Left renal pelvis (tissue), 4 donors: ENCODE data around the gene DNM1. TPM values are rescaled to one million over a fixed set of nuclear protein-coding genes. Genes with fewer than 3 reads are reported as not detected.
A peak's percentile ranks its signal among the peaks of the same experiment; 100 is the strongest.
"Not testable (repeated sequence)": the region's sequence is repeated elsewhere in the genome, so short reads cannot be mapped to it uniquely, and the experiment has no call there.

Source experiments
- DNase-seq, 4 donors: peaks; one replicate each; pipeline ENCODE4 v3.0.0-alpha.2; 2013; ENCODE audit warnings: low read depth in 4 of 4, low spot score in 3 of 4
- polyA plus RNA-seq, 4 donors: library from polyadenylated mRNA; unstranded; fragments of 120-200 nt; gene quantifications; one replicate each; pipeline ENCODE4 v1.2.1, GENCODE V29; 2013; ENCODE audit not compliant: insufficient read length in 4 of 4

The DNM1 gene
- polyA plus RNA-seq, 4 donors = 47.8 to 204 (median 102) TPM

DNA sequence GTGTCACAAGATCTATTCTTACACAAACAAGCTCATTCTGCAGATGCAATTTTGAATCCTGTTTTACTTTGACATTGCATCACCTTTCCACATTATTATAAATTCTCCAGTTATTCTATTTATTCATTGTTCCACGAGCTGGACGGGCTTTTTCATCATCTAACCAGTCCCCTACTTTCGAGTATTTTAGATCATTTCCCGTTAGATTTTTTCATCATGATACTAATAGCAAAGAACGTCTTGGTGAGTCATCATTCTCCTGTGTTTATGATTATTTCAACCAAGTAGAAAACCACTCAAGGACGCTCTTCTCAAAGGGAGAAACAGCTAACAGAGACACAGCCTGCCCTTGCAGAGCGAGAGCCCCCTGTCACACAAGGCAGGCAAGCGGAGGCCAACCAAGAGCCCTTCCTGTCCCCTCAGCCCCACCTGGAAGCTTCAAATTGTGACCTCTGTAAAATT, 28.0 kb upstream of the DNM1 start:
- no peak for DNase-seq

DNA sequence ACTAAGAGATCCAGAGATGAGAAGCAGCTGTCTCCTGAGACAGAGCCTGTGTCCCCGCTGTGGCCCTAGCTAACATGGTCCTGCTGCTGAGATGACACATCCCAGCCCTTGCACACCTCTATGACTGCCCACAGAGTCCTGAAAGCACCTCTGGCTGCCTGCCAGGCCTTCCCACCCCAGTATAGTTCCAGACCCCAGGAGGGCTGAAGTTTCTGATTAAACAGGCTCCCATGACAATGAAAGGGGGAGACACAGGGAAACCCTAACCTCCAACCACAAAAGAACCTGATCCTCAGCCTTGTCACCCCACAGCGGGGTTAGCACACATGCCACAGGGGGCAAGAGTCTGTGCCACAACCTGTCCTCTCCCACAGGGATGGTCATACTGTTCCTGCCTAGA, 27.5 kb upstream of the DNM1 start:
- no peak for DNase-seq

DNA sequence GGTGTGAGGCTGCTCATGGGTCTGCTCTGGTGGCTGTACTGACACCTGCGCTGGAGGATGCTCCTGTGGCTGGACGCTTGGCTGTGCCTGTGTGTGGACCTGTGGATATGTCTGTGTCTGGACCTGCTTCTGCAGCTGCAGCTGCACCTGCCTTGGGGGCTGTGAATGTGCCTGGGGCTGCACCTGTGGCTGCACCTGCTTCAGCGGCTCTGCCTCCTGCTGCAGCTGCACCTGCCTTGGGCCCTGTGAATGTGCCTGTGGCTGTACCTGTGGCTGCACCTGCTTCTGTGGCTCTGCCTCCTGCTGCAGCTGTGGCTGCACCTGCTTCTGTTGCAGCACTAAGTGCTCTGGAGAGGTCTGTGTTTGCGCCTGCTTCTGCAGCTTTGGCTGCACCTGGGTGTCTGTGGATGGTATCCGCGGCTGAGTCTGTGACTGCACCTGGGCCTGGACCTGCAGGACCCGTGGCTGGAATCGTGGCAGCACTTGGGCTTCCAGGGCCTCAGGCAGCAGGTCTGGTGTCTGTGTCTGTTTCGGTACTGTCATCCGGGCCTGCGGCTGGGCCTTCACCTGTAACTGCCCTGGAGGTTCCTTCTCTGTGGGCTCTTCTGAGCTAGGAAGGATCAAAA, 24.3 kb upstream of the DNM1 start:
- no peak for DNase-seq

DNA sequence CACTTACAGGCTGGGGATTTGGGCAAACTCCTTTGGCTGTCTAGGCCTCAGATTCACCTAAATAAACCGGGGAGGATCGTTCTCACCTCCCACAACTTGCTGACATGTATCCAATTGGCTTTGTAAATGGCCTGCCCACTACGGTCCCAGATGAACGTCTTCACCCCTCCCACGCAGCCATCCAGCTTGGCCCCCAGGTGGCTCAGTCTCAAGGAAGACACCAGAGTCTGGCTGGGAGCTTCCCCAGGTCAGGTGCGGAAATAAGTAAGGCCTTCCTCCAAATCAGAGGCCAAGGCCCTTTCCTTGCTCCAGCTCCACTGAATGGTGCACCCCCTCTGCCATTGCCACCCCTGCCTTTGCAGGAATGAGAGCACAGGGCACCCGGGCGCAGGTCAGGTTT, 23.2 kb upstream of the DNM1 start:
- no peak for DNase-seq

DNA sequence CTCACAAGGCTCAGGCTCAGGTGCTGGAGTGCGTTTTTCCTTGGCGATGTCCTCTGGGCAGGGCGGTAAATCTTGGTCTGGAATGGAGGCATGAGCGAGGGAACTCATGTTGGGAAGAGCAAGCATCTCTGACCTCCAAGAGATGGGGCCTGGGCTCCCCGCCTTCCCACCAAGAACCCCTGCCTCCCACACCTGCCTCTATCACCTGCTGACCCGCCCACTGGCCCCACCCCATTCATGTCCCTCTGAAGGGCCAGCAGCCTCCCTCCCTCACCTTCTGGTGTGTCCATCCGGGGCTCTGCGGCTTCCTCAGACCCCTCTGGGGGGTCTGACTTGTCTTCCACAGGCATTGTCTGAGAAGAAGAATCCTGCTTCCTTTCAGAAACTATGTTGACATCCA, 22.7 kb upstream of the DNM1 start:
- no peak for DNase-seq

DNA sequence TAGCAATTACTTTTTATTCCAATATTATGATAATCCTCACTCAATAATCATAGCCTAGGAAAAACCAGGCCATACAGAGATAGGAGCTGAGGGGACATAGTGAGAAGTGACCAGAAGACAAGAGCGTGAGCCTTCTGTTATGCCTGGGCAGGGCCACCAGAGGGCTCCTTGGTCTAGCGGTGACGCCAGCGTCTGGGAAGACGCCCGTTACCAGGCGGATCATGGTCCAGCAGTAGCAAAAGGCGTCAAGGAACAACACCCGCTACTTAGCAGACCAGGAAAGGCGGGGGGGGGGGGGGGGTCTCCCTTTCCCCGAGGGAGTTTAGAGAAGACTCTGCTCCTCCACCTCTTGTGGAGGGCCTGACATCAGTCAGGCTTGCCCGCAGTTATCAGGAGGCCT, 21.7 kb upstream of the DNM1 start:
- not testable (repeated sequence) for DNase-seq

DNA sequence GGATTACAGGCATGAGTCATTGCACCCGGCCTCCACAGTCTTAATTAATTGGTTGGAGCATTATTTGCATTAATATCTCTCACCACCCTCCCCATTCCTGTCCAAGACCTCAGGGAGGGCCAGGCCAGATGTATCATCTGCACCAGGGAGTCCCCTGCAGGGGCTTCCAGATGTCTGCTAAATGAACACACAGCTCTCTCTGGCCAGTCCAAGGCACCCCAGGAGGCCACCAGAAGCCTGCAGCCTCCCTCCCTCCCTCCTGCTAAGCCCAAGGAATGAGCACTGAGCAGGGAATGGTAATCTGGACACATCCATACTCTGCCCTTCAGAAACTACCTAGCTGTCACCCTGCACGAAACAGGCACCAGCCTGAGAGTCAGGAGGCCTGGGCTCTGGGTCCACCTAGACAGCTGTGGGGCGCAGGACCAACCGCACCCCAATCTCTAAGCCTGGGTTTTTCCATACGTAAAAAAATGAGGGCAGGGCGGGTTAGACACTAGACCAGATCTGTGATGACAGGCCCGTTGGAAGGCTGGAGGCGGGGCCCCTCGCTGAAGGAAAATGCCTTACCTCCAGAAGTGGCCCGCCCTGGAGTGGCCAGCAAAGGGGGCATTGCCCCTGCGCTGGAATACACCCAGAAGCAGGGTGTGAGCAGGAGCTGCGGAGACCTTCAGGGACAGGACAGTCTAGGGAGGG, 20.1 kb upstream of the DNM1 start:
- no peak for DNase-seq

DNA sequence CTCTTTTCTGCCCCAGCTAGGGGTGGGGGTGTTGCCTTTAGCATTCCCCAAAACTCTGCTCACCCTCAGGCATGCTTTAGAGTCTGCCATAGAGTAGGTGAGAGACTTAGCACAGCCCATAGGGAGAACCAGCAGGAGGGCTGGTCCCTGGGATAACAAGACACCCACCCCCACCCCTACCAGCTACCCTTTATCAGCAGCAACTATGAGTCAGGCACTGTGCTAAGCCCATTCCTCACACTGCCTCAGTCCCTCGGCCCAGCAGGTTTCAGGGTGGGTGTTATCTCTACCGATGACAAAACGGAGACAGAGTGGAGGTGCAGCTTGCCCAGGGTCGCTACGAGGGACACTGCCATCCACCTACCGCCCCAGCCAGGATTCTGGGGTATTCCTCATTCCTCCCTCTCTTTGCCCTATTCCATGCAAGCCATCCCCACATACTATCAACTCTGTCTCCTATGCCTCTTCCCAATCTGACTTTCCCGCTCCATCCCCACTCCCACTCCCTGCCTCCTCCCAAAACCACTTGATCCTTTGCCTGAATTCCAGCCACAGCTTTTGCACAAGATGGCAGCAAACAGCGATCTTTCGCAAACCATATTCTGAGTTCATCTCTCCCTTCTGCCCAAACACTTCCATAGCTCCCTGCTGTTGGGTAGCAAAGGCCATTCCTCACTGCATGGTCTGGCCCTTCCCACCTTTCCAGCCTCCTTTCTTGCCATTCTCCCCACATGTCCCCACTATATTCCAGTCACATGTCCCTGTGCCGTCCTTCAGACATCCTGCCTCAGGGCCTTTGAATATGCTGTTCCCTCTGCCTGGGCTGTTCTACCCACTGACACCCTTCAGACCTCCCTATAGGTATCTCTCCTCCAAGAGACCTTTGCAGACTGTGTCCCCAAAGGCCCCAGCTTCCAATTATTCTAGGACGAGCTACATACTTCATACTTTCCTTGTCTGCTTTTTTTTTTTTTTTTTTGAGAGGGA, 16.9 kb upstream of the DNM1 start:
- no peak for DNase-seq

DNA sequence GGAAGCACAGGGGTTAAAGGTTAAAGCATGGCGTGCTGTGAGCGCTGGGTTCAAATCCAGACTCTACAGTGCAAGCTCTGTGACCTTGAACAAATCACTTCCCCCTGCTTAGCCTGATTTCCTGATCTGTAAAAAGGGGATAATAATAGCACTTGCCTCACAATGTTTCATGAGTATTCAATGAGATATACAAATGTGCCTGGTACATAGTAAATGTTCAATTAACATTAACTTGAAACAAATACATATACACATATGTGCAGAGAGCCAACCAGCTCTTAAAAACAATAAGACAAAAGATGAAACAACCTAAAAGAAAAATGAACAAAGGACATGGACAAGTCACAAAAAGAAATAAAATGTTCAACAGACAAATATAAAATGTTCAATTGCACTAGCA, 15.8 kb upstream of the DNM1 start:
- DNase-seq = no peak

DNA sequence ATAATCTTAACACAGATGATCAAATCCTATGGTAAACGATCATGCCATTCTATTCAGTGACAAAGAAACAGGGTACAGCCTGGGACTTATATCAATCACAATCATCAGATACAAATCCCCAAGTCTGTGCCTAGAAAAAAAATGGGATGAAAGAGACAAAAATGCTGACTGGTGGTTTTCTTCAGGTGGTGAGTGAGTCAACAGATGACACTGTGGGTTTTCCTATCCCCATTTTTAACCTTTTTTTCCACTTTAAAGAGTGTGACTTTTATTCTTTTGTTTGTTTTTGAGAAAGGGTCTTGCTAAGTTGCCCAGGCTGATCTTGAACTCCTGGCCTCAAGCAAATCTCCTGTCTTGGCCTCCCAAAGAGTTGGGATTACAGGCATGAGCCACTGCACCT, 15.0 kb upstream of the DNM1 start:
- DNase-seq = no peak

DNA sequence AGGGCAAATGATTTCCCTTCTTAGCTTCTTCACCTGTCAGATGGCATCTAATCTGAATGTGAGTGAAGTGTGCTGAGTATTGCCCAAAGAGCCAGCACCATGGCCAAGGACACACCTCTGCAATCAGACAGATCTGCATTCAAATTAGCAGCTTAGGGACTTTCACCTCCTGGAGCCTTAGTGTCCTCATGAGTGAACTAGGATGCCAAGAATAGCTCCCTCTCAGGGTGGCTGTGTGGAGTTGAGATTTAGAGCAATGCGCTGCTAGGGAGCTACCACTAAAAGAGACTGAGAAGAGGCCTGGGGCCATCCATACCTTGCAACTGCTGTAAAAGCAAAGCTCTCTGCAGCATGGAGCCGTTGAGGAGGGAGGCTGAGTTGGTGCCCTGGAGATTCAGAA, 13.2 kb upstream of the DNM1 start:
- no peak for DNase-seq

DNA sequence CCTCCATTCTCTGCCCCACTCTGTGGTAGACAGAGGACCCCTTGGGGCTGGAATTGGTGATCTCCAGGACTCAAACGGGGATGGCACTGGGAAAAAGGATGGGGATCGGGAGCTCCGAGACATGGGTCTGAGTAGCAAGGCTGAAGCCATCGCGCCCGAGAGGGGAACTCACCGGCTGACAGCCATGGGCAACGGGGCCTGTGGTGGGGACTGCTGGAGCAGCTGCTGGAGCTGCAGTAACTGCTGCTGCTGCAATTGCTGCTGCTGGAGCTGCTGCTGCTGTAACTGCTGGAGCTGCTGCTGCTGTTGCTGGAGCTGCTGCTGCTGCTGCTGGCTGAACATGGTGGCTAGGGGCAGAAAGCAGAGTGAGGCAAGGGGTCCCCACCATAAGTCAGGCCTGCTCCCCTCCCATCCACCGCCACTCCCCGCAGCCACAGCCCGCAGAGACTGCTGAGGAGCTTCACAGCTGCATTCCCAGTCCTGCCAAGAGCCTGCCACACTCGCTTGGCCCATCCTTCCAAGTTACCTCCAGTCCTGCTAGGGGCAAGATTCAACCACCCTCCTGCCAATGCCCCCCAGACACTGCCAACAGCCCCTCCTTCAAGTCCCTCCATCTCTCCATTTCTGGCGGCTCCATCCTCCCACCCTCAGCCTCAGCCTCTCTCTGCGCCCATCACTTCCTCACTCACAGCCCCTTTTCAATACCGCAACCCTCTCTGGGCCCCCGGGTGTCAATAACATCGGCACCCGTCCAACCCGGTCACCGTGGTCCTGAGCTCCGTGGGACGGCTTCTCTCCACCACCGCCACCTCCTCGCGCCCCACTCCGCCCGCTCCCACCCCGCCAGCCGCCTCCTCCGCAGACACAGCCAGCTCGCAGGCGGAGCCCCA, 12.4 kb upstream of the DNM1 start:
- DNase-seq = no peak

DNA sequence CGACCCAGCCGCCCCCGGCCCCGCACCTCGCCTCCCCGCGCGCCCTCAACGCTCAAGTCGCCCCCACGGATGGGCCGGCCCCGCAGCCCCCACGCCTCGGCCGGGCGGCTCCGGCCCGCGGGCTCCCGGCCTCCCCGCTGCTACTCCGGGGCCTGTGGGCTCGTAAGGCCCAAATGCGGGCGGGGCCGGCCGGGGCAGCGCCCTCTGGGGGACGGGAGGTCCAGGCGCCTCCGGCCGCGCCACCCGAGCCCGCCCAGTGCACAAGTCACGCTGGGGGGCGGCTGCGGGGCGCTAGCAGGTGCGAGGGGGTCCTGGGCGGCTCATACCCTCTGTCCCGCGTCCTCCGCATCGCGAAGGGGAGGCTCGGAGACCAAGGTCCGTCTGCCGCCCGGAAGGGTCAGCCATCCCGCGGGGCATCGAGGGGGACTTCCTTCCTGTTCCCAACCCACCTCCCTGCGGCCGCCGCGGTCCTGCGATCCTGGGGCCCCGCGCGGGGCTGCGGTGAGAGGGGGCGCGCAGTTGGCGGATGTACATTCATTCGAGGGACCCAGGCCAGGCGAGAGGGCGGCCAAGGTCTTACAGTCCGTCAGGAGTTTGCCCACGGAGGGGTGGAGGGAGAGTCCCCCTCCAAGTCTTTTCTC, 11.7 kb upstream of the DNM1 start, which contains the start of gene CIZ1:
Gene CIZ1, minus strand, starts transcription at position 167 of the 641 bp plus-strand sequence. CDS start 715 bp downstream, outside the sequence.
- peak in 1 of 4 donors; percentile 72 for DNase-seq

DNA sequence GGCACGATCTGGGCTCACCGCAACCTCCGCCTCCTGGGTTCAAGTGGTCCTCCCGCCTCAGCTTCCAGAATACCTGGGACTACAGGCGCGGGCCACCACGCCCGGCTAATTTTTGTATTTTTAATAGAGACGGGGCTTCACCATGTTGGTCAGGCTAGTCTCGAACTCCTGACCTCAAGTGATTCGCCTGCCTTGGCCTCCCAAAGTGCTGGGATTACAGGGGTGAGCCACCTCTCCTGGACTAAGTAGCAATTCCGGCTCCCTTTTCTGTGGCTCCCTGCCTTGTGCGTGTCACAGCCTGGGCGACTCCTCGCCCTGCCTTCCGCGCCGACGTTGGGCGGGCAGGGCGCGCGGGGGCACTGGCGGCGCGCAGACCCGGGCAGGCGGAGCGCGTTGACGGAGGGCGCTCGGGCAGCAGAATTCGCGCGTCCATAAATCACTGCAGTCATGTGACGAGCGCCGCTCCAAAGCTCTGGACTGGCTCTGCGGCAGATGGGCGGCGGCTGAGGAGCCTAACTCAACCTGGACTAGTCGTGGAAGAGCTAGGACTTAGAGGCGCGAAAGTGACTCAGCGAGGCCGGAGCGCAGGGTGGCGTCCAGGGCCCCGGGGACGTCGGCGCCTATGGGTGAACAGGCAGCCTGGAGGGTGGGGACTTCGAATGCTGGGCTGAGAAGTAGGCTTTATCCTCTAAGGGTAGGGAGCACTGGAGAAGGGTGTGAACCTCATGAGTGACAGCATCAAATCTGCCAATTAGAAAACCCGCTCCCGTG, 10.4 kb upstream of the DNM1 start:
- peak in 2 of 4 donors; percentile 62 to 70 for DNase-seq

DNA sequence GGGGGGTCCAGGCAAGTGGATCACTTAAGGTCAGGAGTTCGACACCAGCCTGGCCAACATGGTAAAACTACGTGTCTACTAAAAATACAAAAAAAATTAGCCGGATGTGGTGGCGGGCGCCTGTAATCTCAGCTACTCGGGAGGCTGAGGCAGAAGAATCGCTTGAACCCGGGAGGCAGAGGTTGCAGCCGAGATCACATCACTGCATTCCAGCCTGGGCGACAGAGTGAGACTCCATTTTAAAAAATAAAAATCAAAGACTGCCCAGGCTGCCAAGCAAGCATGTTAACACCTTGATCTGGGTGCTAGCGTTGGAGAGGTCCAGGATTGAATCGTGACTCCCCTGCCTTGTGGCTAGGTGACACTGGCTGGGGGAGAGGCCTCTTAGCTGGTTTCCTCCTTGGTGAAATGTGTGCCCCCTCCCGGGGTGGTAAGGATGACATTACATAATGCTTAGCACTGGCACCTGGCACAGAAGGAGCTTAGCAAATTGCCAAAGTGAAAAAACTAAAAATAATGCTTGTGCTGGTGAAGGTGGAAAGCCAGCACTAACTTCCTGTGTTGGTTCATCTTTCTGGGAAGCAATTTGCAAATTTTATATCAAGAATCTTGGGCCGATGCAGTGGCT, 9.6 kb upstream of the DNM1 start:
- no peak for DNase-seq

DNA sequence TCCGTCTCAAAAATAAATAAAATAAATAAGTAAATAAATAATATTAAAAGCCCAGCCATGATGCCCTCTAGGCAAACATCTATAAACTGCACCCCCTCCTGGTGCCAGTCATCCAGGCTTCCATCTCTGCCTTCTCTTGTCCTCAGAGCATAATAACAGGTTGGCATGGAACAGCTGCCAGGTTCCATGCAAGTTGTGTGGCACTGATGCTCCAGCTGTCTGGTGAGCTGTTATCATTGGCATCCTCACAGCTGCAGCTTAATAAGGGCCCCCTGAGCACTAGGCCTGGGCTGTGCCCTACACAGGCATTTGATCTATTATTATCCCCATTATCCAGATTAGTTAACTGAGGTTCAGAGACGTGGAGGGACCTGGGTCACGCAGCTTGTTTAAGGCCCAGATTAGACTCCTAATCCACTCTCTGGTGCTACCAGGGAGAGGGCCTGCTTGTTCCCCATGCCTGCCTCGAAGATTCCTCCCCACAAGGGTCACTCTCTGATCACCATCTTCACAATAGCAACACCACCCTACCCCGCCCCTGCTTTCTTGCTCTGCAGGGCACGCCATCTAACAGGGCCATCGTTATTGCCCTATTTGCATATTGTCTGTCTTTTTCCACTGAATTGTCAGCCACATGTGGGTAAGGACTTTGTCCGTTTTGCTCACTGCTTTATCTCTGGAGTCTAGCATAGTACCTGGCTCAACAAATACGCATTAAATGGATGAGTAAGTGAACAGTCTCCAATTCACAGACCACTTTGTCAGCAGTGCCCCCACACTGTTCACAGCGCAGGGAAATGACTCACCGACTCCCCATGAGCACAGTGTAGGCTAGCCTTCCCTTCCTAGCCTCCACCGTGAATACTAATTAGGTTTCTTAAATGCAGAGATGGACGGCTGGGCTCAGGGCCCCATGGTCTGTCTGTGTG, 1.5 kb upstream of the DNM1 start:
- DNase-seq = no peak

DNA sequence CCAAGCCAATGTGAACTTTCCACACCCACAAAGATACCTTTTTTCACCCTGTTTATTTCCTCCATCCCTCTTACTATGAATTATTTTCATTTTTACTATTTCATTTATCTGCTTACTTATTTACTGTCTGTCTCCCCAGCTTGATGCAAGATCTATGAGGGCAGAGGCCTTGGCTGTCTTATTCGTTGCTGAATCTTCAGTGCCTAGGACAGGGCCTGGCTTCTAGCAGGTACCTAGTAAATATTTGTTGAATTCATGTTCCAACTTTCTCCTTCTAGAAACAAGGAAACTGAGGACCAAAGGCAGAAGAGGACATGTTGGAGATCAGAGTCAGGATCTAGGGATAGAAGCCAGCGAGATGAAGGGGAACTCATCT, 543 bp upstream of the DNM1 start:
- DNase-seq = no peak
